Stimulated activated CD8-positive, alpha-beta memory T cell treated with anti-CD3 and anti-CD28 coated beads, Interleukin-2, amount 100 ng/mL, for 48 hours (primary cell): Measurements from ENCODE around the gene MED12L.
A peak's percentile ranks its signal among the peaks of the same experiment; 100 is the strongest.

Experiments
- DNase-seq, 2 donors: peaks; one replicate each; pipeline ENCODE4 v3.0.0-alpha.2; 2020; ENCODE audit warnings: low read depth in 2 of 2

The MED12L gene

GRCh38 chr3:151091685-151092345, 6.4 kb downstream of the MED12L start:
- no peak for DNase-seq

- DNase-seq, result no peak
Measured at GRCh38 chr3:151093148-151093547, 7.7 kb downstream of the MED12L start.

- no peak for DNase-seq
Measured at GRCh38 chr3:151093905-151094304, 8.4 kb downstream of the MED12L start.

GRCh38 chr3:151096716-151097115, 11.3 kb downstream of the MED12L start:
- no peak for DNase-seq

DNA sequence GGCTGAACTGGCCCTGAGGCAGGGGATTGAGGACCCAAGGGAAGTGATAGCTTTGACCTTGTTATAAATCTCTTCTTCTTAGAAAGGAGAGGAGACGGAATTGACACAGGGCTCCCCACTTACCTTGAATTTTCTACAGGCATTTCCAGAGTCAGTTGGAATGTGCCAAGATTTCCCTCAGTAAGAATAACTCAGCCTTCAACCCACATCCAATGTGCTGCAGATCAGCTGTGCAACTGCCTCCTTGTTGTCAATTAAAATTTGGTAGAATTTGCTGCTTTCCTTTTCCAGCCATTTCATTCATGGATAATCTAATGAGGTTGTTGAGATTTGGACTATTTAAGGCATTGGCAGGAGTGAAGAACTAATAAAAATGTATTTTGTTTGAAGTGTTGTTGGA, 14.6 kb downstream of the MED12L start:
- DNase-seq, result no peak

GRCh38 chr3:151101270-151101969, 16.0 kb downstream of the MED12L start:
- no peak for DNase-seq

DNA sequence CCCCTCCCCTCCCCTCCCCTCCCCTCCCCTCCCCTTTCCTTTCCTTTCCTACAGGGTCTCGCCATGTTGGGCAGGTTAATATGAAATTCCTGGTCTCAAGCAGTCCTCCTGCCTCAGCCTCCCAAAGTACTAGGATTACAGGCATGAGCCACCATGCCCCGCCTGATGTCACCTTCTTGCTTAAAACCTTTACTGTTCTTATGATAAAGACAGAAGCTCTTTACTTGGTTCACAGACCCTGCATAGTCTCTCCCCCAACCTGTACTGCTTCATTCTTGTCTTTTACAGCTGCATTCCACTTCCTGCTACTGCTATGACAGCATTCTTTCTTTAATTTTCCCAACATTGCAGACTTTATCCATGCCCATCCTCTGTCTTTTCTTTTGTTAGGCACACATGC, 20.8 kb downstream of the MED12L start:
- no peak for DNase-seq

GRCh38 chr3:151107177-151107576, 21.7 kb downstream of the MED12L start:
- DNase-seq, result no peak

DNA sequence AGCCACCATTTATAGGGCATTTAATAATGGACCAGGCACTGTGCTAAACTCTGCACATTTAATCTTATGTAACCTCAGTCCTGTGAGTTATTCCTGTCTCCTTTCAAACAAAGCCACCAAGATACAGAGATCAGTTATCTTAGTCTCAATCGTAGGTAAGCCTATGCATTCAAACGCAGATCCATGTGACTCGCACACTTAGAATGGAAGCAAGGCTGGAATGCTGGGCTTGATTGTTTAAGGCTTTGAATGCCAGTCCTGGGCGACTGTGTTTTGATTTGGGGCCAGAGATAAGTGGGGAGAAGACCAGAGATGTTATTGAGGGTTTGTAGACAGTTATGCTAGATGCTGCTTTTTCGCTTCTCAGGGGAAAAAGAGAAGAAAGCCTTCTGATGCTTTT, 22.2 kb downstream of the MED12L start:
- no peak for DNase-seq

- no peak for DNase-seq
Measured at GRCh38 chr3:151109286-151109800, 23.9 kb downstream of the MED12L start.

- no peak for DNase-seq
Measured at GRCh38 chr3:151112731-151113130, 27.3 kb downstream of the MED12L start.

DNA sequence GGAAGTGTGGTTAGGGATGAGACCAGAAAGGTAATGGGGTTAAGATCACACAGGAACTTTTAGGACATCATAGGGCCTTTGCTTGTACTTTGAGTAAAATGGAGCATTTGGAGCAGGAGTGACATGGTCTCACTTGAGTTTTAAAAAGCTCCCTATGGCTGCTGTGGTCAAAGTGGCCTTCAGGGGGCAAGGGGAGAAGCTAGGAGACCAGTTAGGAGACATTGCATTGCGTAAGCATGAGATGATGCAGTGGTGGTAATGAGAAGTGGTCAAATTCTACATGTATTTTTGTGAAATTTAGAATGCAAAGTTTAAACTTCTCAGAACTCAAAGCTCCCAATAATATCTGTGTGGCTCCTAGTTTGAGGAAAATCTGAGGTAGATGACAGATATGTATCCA, 27.9 kb downstream of the MED12L start:
- DNase-seq, result no peak

DNA sequence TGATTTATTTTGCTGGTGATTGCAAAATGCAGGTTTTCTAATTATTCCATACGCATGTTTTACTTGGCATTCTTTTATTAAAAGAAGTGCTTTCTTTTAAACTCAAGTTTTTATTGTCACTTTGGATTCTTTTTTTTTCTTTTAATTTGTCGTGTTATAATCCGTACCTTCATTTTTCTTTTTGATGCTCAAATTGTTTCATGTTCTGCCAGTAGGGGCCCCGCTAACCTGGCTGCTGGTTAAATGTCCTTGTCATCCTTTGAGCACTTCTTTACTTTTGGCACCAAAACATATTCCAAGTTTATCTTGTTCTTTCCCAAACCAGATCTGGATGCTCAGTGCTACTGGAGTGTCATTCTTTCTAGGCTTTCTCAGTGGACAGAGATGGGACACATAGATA, 31.6 kb downstream of the MED12L start:
- DNase-seq, result no peak

DNA sequence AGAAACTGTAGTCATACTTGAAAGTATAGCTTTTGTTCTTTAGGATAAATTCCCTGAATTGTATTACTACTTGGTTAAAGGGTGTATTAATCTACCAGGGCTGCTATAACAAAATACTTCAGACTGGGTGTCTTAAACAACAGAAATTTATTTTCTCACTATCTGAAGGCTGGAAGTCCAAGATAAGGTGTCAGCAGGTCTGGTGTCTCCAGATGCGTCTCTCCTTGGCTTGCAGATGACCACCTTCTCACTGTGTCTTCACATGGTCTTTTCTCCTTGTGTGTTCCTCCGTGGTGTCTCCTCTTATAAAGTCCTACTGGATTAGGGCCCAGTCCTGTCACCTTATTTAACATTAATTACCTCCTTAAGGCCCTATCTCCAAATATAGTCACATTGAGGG, 33.7 kb downstream of the MED12L start:
- no peak for DNase-seq

DNA sequence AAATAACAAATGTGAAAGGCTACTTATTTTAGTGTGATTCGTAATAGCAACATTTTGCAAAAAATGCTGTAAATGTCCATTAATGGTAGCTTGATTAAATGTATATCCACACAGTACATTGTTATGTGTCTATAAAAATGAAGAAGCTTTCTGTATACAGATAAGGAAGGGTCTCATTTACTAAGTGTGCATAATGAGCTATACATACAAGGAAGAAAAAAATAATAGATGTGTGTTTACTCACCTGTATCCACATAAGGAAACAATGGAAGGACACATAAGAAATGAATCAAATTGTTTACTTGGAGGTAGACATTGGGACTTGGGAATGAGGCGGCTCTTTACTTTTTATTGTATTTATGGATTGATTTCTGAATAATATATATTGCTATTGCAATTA, 34.9 kb downstream of the MED12L start:
- no peak for DNase-seq

DNA sequence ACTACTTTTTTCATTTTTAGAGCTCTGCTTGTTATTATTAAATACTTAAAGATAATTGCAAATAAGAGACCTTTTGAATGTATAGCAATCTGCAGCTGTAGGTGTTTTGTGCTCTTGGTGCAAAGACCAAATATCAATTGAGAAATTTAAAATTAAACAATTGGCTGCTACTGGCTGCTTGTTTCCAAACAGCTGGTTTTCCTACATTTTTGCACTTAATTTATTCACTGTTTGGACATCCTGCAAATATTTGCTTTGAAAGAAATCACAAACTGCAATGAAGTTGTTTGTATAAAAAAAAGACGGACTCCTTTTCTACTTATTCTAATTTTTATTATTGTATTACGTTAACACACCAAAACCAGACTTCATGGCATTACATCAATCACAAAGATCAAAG, 35.6 kb downstream of the MED12L start:
- DNase-seq, result no peak

- DNase-seq, result no peak
Measured at GRCh38 chr3:151123827-151124226, 38.4 kb downstream of the MED12L start.

DNA sequence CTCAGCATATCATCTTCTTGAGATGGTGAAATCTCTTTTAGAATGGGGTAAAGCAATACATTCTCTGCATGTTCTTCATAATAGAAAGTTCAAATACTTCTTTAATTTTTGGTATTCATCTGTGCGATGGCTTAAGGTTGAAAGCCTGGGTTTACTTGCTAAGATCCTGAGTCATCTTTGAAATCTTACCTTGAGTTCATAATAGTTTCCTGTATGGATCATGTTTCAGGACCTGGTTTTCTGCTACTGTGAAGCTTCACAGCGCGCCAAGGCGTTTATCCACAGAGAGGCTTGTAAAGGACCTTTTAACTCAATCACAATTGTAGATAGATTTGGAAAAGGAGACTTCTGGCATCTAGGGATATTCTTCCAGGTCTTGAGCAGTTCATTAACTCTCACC, 39.0 kb downstream of the MED12L start:
- DNase-seq, result no peak

GRCh38 chr3:151130428-151130827, 45.0 kb downstream of the MED12L start:
- no peak for DNase-seq

DNA sequence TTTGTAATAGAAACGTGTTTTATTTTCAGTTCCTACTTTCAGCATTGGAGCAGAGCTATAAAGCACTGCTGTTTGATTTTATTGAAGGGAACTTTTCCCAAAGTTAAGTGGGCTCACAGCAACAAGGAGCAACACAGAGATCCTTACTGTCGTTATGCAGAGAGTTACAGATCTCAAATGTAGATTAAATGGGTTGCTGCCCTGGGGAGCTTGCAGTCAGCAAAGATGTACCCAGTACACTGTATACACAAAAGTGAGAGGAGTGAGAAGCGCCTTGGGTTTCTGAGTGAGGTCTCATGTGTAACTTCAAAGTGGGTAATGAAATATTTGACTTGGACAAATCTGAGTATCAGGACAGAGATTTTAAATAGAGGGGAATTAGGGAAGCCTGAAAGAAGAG, 47.7 kb downstream of the MED12L start:
- DNase-seq, result no peak

- no peak for DNase-seq
Measured at GRCh38 chr3:151133917-151134450, 48.5 kb downstream of the MED12L start.

DNA sequence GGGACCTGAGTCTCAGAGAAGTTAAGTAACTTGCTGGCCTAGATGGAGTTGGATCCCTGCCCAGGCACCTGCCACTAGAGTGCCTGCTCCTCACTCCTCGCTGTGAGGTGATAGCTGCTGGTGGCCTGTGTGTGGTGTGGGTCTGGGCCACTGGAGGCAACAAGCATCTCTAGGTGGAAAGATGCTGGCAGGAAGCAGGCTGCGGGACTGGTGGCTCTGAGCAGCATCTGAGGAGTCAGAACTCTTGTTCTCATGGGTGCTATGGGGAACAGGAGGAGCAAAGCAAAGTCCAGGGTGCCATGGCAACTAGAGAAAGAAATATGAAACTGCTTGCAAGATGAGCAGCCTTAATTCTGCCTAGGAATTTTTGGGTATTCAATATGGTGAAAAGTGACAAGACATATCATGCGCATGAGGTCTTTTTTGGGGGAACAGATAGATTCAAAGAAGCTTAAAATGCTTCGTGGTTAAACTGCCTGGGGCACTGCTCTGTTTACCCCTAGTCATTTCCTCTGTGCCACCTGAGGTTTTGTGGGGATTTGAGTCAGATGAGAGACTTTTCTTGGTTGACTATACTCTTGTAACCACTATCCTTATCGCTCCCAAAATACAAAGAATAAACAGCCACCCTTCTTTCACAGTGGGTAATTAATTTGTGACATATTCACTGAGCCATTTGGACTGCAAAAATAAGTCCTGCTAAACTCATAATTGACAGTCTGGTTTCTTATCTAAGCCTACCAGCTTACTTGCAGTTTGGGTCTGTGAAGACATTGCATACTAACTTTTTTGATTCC, 50.3 kb downstream of the MED12L start:
- peak; percentile 17 to 28 for DNase-seq
